A673 (cell line): ENCODE data around the gene HTRA2. TPM values are rescaled to one million over a fixed set of nuclear protein-coding genes. Genes with fewer than 3 reads are reported as not detected.

ENCODE experiments used
- BruUV-seq: library from RNA; stranded (reverse); fragments of 400-500 nt; replicated peaks from 2 replicates; lab custom pipeline; 2021; lab: Mats Ljungman, UMichigan
- CTCF ChIA-PET: fragments of 300-600 bp; sonication (Branson Sonifier 250); formaldehyde crosslinking; loops from one replicate; lab custom pipeline; 2022; ENCODE audit warnings: antibody characterized with exemption; lab: Charles Lee
- POLR2A ChIA-PET: fragments of 300-600 bp; sonication (Branson Sonifier 250); formaldehyde crosslinking; loops from one replicate; lab custom pipeline; 2022; ENCODE audit warnings: antibody characterized with exemption; ENCODE audit not compliant: low non-redundant PET; lab: Charles Lee
- DNase-seq: peaks from one replicate; pipeline ENCODE4 v3.0.0-alpha.2; 2015; ENCODE audit warnings: low spot score
- H3K27ac ChIP-seq: fragments of 200-600 bp; sonication (generic); 2 replicates; pipeline ENCODE4 v1.5.1; 2016; ENCODE audit warnings: mixed run types, low read depth, mild to moderate bottlenecking, mixed read lengths, antibody characterized with exemption, low read length; ENCODE audit not compliant: poor library complexity, severe bottlenecking
- H3K27me3 ChIP-seq: fragments of 200-600 bp; sonication (generic); replicated peaks from 2 replicates; pipeline ENCODE4 v1.6.1; 2017; ENCODE audit warnings: mixed run types, low read depth, mild to moderate bottlenecking, mixed read lengths, antibody characterized with exemption, low read length; ENCODE audit not compliant: insufficient read depth, poor library complexity
- H3K36me3 ChIP-seq: fragments of 200-600 bp; sonication (generic); 2 replicates; pipeline ENCODE4 v1.6.1; 2016; ENCODE audit warnings: mixed run types, mild to moderate bottlenecking, mixed read lengths, antibody characterized with exemption, low read length; ENCODE audit not compliant: insufficient read depth, poor library complexity, severe bottlenecking
- H3K4me1 ChIP-seq: fragments of 200-600 bp; sonication (generic); 2 replicates; pipeline ENCODE4 v1.6.1; 2017; ENCODE audit warnings: mixed run types, mild to moderate bottlenecking, mixed read lengths, antibody characterized with exemption, low read length; ENCODE audit not compliant: insufficient read depth, poor library complexity, severe bottlenecking
- H3K4me3 ChIP-seq: fragments of 200-600 bp; sonication (generic); 2 replicates; pipeline ENCODE4 v1.5.1; 2016; ENCODE audit warnings: low read depth, mixed run types, mild to moderate bottlenecking, mixed read lengths, low read length; ENCODE audit not compliant: poor library complexity, severe bottlenecking
- H3K9me3 ChIP-seq: fragments of 200-600 bp; sonication (generic); 2 replicates; pipeline ENCODE4 v1.6.1; 2016; ENCODE audit warnings: mixed run types, low read depth, mild to moderate bottlenecking, mixed read lengths, antibody characterized with exemption, low read length; ENCODE audit not compliant: poor library complexity, severe bottlenecking
- EZH2 ChIP-seq: fragments of 200-600 bp; sonication (generic); IDR thresholded peaks from 2 replicates; pipeline ENCODE4 v1.6.1; 2017; ENCODE audit warnings: borderline replicate concordance, low read depth, mild to moderate bottlenecking, mixed read lengths, antibody characterized with exemption, low read length; ENCODE audit not compliant: poor library complexity, severe bottlenecking
- intact Hi-C: fragments of 100-400 bp; cut with micrococcal nuclease; formaldehyde crosslinking; loops from one replicate; pipeline ENCODE4 v1.10.0; 2022; ENCODE audit not compliant: unreplicated experiment
- total RNA-seq: library from RNA; stranded (reverse); gene quantifications from 2 replicates; pipeline ENCODE4 v1.2.3, GENCODE V29; 2021
- TF ChIP-seq, protein P1 (sequence below): fragments of 300-800, 200-600 bp; sonication (generic); conservative IDR thresholded peaks from 2 replicates; pipeline ENCODE4 v1.5.1; 2017; ENCODE audit warnings: low read depth, mild to moderate bottlenecking, antibody characterized with exemption, low read length, moderate library complexity, mixed read lengths

The HTRA2 gene
- total RNA-seq, 1 experiment from 2014 or later = 35.1 TPM

DNA sequence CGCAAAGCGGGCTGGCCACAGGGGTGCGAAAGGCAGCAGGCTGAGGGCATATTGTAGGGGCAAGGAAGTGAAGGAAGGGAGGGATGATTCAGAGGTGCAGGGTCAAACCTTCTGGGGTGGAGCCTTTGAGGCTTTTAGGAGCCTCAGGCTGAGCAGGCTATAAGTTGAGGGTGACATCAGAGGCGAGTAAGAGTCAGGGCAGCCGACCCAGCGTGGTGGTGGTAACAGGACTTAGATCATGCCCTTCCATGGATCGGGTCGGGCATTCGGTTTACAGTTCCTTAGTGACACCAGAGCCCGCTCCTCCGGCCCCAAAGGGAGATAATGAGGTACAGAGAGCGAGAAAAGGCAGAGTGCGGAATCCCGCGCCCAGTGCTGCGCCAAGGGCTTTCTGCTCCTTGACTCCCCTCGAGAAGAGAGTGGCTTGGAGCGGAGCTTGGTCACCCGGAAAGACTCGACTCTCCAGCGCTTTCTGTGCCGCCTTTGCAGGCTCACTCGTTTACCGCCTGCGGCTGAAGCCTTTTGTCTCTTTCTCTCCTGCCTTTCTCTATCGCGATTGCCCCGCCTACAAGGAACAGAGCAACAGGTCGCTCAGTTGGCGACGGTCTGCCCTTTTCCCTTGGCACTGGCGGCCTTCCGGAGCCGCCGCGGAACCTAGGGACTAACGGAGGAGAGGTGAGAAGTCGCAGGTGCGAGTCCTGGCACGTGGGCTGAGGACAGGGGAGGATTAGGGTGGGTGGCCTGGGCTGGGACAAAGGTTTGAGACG is 31.1 kb upstream of the HTRA2 start:
- intact Hi-C loops = no loop called here
- ChIA-PET CTCF (no interaction called here), POLR2A (no interaction called here)
- TF ChIP-seq, protein P1, sequence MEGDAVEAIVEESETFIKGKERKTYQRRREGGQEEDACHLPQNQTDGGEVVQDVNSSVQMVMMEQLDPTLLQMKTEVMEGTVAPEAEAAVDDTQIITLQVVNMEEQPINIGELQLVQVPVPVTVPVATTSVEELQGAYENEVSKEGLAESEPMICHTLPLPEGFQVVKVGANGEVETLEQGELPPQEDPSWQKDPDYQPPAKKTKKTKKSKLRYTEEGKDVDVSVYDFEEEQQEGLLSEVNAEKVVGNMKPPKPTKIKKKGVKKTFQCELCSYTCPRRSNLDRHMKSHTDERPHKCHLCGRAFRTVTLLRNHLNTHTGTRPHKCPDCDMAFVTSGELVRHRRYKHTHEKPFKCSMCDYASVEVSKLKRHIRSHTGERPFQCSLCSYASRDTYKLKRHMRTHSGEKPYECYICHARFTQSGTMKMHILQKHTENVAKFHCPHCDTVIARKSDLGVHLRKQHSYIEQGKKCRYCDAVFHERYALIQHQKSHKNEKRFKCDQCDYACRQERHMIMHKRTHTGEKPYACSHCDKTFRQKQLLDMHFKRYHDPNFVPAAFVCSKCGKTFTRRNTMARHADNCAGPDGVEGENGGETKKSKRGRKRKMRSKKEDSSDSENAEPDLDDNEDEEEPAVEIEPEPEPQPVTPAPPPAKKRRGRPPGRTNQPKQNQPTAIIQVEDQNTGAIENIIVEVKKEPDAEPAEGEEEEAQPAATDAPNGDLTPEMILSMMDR = no peak
- peak; percentile 66 for TF ChIP-seq EZH2
- H3K27ac ChIP-seq = no peak overlapping the region
- peaks cover 31% of the 10 kb centered on the region for H3K27me3 ChIP-seq
- no peaks in the 10 kb centered on the region for H3K36me3 ChIP-seq
- no peaks in the 10 kb centered on the region for H3K9me3 ChIP-seq
- H3K4me3 ChIP-seq = peak overlapping the region; percentile 41
- H3K4me1 ChIP-seq = peaks cover 5% of the 10 kb centered on the region
- BruUV-seq = no TSS peak
- no peak for DNase-seq

- no peak within 1 kb of the TSS for H3K27ac ChIP-seq
- no peaks in the 10 kb centered on the region for H3K9me3 ChIP-seq
- ChIA-PET CTCF (no interaction called here), POLR2A (no interaction called here)
- H3K4me1 ChIP-seq = peaks cover 5% of the 10 kb centered on the region
- H3K4me3 ChIP-seq = peak within 1 kb of the TSS; percentile 41
- peaks cover 31% of the 10 kb centered on the region for H3K27me3 ChIP-seq
- H3K36me3 ChIP-seq = no peaks in the 10 kb centered on the region
- no peak for DNase-seq
- no TSS peak for BruUV-seq
- TF ChIP-seq EZH2 = peak; percentile 43
- TF ChIP-seq, protein P1 = no peak
- intact Hi-C loops = no loop called here
These were observed 30.3 kb upstream of the HTRA2 start, which contains the start of gene LBX2 for GRCh38 chr2:74499267-74499939. TSS of gene LBX2 (minus strand) at chr2:74499603. CDS start at chr2:74499537, 66 bp downstream.

DNA sequence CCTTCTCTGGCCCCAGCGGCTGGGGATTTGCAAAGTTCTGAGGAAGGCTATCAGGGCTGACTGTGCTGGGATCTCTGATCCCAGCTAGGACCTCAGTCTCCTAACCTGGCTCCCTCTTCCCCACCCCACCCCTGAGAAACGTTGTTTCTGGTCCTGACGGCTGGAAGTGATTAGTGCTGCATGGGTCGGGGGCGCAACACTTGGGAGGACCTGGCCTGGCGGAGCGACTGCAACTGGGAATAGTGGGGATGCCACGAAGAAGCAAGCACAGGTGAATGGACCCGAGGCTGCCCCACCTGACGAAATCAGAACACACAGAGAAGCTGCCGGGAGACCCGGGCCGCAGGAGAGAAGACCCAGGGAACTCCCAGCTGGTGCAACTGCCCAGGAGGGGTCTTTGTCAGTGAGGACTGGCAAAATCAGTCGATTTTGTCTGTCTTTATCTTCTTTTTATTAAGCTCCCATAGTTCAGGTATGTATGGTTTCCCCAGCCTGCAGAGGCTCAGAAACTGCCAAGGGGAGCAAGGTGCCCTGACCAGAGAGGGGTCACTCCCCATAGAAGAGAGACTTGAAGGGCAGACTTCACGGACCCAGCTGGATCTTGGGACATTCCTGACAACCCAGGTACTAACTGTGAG is 29.7 kb upstream of the HTRA2 start:
- DNase-seq = no peak
- peaks cover 5% of the 10 kb centered on the region for H3K4me1 ChIP-seq
- CTCF ChIA-PET = no interaction called here
- H3K27me3 ChIP-seq = peaks cover 31% of the 10 kb centered on the region
- H3K36me3 ChIP-seq = peaks cover 4% of the 10 kb centered on the region
- TF ChIP-seq, protein P1 = no peak
- TF ChIP-seq EZH2 = no peak
- no peak overlapping the region for H3K4me3 ChIP-seq
- intact Hi-C loops = no loop called here
- POLR2A ChIA-PET = interaction anchor here (0.5 kb wide), 1 partner anchor 109 kb away, joined by 3 read pairs; no protein-coding TSS in a partner anchor
- BruUV-seq = no TSS peak
- no peaks in the 10 kb centered on the region for H3K9me3 ChIP-seq
- H3K27ac ChIP-seq = no peak overlapping the region
